GM19328 (cell line): ENCODE data around the gene BCAM.
"Not testable (repeated sequence)": the region's sequence is repeated elsewhere in the genome, so short reads cannot be mapped to it uniquely, and the experiment has no call there.

Source experiments
- ATAC-seq: cut with Tn5 transposase; IDR thresholded peaks from one replicate; pipeline ENCODE4 v1.9.1; 2021; ENCODE audit warnings: mild to moderate bottlenecking, moderate library complexity; ENCODE audit not compliant: unreplicated experiment

Gene BCAM

GRCh38 chr19:44848036-44848811, 39.3 kb downstream of the BCAM start:
- no peak for ATAC-seq

GRCh38 chr19:44848812-44849447, 40.0 kb downstream of the BCAM start:
- no peak for ATAC-seq

GRCh38 chr19:44850641-44851109, 41.8 kb downstream of the BCAM start:
- no peak for ATAC-seq

- ATAC-seq: no peak
Measured at GRCh38 chr19:44851427-44851826, 42.5 kb downstream of the BCAM start.

- ATAC-seq: no peak
Measured at GRCh38 chr19:44855606-44856005, 46.7 kb downstream of the BCAM start.

GRCh38 chr19:44856421-44857083, 47.6 kb downstream of the BCAM start:
- ATAC-seq: no peak

GRCh38 chr19:44857837-44858236, 48.9 kb downstream of the BCAM start:
- no peak for ATAC-seq

- ATAC-seq: not testable (repeated sequence)
Measured at GRCh38 chr19:44861576-44861975, 52.7 kb downstream of the BCAM start.

- no peak for ATAC-seq
Measured at GRCh38 chr19:44863990-44864389, 55.1 kb downstream of the BCAM start.

GRCh38 chr19:44865196-44865767, 56.4 kb downstream of the BCAM start:
- ATAC-seq: no peak

GRCh38 chr19:44866664-44867063, 57.8 kb downstream of the BCAM start:
- ATAC-seq: no peak

- ATAC-seq: no peak
Measured at GRCh38 chr19:44867578-44867977, 58.7 kb downstream of the BCAM start.

GRCh38 chr19:44869733-44870470, 61.0 kb downstream of the BCAM start:
- ATAC-seq: no peak
